HG02610 (cell line): ENCODE results near the gene GPC6.
"Not testable (repeated sequence)": the region's sequence is repeated elsewhere in the genome, so short reads cannot be mapped to it uniquely, and the experiment has no call there.

Source experiments
- ATAC-seq: cut with Tn5 transposase; IDR thresholded peaks from one replicate; pipeline ENCODE4 v1.9.1; 2021; ENCODE audit warnings: mild to moderate bottlenecking, moderate library complexity; ENCODE audit not compliant: unreplicated experiment

Gene GPC6

DNA sequence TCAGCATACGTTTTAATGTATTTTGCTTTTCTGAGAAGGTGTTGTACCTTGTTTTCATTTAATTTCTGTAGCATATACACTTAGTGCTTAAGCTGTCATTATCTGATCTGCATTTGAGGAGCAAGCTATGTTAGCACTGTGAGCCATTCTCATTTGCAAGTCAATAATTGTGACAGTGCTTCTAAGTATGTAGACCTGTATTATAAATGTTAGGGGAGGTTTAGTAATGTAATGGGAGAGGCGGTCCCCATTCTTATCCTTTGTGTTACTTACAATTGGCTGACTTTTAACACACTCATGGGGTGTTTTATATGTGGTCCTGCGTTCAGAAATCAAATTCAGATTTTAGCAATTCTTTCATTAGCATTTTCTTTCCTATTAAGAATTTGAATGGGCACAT is 90.2 kb downstream of the GPC6 start:
- ATAC-seq = no peak

GRCh38 chr13:93318534-93319254 is 92.1 kb downstream of the GPC6 start:
- ATAC-seq = no peak

- ATAC-seq = no peak
Measured at GRCh38 chr13:93320942-93321341, 94.3 kb downstream of the GPC6 start.

- not testable (repeated sequence) for ATAC-seq
Measured at GRCh38 chr13:93323880-93324279, 97.3 kb downstream of the GPC6 start.

DNA sequence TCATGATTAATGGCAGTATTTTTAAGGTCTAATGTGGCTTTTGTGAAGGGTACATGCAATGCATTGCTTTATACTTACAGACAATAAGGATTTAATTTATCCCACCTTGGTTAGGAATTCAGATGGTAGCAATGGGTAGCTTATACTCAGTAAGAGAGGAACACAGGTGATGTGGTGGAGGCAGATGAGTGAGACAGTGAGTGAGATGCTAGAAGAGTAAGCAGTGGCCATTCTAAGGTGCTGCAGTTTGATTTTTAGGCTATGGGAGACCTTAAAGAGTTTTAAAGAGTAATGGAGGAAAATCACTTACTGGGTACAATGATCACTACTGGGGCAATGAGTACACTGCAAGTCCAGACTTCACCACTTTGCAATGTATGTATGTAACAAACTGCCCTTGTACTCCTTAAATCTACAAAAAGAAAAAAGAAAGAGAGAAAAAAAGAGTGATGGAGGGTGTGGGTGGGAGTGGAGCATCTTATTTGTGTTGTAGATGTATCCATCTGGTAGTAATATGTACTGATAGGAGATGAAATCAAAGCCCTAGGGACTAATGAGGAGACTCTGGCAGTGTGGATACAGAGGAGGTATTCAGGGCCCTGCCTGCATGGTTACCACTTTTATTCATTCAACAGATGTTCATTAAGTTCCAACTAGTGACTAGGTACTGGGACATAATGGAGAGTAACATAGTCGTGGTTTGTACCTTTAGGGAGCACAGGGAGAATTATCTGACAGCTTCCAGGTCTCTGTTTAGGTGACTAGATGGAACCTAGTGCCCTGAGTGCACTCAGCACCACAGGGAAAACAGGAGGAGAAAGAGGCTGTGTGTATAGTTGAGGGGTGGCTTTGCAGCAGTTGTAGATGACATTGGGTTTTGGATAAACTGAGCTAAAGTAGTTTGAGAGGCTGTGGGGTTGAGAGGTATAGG is 99.0 kb downstream of the GPC6 start:
- no peak for ATAC-seq

DNA sequence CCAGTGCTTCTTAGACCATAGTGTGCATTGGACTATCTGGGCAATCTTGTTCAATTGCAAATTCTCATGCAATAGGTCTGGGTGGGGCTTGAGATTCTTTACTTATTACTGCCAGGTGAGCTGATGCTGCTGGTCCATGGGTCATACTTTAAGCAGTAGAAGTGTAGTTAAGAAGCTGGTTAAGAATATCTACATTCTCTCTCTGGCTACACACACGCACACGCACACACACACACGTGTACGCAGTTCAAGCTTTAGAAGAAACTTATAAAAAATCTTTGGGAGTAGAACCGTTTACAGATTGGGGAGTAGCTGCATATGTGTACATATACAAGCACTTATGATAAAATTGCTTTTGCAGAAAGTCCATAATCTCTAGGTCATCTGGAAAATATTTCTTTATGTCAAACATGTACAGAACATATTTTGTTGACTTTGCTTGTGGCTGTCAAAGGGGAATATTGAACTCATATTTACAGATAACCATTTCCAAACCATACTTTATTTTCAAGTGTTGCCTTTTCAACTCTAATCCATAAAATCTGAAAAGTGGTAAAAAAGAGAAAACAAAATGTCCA is 99.7 kb downstream of the GPC6 start:
- ATAC-seq = no peak

DNA sequence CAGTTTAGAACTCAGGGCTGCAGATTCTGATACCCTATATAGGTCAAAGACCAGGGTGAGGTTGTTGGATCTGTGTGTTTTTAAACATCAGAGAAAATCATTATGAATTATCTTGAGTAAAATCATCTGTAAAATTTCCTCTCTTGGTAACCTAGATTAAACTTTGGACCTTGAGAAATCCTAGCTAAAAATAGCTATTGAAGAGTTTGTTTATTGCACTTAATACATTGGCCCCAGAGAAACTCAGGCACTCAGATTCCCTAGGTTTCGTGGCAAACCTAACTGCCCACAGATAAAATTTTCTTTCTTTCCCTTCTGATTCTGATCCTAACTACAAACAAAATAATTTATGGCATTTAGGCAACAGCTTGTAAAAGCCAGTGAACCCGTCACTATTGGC is 102.3 kb downstream of the GPC6 start:
- no peak for ATAC-seq

- ATAC-seq = no peak
Measured at GRCh38 chr13:93336728-93337127, 110.1 kb downstream of the GPC6 start.

GRCh38 chr13:93338030-93338429 is 111.4 kb downstream of the GPC6 start:
- ATAC-seq = no peak

DNA sequence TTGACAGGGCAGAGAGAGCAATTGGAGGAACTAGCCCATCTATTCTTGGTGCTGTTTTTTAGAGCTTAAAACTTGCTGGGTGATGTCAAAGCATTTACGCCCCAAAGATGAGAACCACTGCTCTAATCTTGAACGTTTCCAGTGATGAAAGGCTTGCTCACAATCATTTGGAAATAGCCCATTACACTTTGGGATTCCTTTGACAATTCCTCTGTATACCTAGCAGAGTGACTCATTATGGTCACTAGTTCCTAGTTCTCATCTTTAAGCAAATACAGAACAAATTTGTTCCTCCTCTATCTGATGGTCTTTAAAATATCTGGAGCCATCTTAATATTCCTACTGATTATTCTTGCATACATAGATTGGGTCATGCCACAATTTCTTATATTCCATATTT is 112.3 kb downstream of the GPC6 start:
- ATAC-seq = no peak

- ATAC-seq = no peak
Measured at GRCh38 chr13:93339550-93339949, 112.9 kb downstream of the GPC6 start.

DNA sequence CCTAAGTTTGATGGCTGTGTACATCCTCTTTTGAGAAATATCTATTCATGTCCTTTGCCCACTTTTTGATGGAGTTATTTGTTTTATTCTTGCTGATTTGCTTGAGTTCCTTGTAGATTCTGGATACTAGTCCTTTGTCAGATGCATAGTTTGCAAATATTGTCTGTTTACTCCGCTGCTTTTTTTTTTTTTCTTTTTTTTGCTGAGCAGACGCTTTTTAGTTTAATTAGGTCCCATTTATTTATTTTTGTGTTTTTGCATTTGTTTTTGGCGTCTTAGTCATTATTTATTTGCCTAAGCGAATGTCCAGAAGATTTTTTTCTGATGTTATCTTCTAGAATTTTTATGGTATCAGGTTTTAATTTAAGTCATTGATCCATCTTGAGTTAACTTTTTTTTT is 114.9 kb downstream of the GPC6 start:
- ATAC-seq = no peak

GRCh38 chr13:93343097-93343496 is 116.5 kb downstream of the GPC6 start:
- ATAC-seq = no peak

DNA sequence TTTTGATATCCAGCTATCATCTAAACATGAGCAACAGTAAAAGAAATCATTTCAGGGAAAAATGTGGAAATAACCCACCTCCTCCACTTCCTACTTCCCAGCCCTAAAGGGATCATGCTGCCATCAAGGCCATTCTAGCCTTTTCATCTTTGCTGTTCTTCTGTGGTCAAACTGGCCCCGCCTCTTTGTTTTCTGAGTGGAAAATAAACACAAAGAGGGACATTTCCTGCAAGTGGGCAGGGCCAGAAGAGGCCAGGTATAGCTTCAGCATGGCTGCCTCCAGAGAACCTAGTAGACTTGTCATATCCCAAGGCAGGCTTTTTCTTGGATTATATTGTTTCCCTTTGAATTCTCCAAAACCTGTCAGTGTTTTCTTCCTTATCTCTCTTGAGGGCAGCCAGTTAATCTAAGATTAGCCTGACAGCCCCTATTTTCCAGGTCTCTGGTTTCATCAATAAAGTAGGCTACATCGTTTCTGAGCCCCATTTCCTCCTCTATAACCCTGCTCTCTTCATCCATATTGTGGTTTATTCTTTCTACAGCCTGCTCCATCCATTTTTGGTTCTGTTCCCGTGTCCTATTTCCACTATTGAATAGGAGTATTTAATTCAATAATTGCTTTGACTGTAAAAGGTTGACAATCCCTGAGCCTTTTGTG is 117.6 kb downstream of the GPC6 start:
- no peak for ATAC-seq

DNA sequence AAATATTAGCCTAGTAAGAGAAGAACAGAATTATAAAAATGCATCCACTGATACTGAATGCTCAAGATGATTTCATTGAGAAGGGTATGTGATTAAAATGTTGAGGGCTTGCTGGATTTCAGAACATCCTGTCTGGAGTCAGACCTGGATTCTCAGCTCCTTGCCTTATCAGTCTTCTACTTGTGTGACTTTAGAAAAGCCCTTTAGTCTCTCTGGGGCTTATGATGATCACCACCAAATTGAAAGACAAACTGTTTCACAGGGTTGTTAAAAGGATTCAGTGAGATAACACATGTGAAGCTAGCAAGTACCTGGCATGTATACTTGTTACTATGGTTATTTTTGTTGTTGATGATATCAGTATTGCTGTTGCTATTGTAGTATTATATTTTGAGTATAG is 118.4 kb downstream of the GPC6 start:
- ATAC-seq = no peak

GRCh38 chr13:93345770-93346169 is 119.2 kb downstream of the GPC6 start:
- no peak for ATAC-seq

DNA sequence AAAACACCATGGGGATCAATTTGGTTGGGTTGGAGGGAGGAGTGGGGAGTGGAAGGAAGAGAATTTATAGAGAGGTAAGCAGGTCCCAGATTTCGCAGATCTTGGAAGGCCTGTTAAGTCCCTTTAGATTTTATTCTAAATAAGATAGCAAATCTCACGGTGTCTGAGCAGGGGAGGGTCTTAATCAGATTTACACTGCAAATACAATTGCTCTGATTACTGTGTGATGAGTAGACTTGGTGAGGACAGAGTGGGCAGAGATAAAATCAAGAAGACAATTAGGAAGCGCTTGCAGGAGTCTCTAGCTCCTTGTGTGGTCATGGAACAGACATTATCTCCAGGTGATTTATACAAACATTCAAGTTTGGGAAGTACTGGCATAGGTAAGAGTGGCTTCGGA is 126.0 kb downstream of the GPC6 start:
- ATAC-seq = no peak

DNA sequence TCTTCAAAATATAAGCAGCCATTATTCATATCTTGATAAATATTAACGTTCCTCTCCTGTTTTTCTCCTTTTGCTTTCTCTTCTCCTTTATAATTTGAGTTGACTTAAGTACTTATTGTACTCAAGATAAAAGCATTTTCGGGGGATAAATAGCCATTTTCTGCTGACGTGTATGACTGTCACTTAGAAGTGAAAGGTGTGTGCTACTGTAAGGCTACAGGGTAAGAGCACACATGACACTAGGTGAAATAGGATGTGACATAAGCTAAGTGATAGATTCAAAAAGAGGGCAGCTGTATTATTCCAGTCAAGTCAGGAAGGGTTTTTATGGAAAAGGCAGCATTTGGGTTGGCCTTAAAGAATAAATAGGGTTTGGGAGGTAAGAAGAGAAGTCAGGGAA is 128.5 kb downstream of the GPC6 start:
- no peak for ATAC-seq

- no peak for ATAC-seq
Measured at GRCh38 chr13:93356469-93356868, 129.9 kb downstream of the GPC6 start.

DNA sequence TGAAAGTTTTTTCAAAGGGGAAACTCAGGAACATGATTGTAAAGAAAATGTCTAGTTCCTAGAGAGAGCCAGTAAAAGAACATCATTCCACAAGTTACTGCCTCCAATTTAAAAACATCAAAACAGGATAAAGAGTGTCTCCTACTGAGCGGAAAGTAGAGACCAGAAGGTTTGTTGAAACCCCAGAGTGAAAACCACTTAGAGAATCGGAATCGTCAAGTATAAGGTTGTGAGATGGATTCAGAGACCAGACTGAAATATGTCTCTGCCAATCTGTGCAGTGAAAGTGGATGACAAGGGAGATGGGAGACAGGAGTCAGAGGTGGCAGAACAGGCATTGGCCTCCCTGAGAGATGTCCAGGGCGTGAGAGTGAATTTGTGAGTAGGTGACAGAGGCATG is 133.4 kb downstream of the GPC6 start:
- ATAC-seq = no peak

GRCh38 chr13:93361703-93362102 is 135.1 kb downstream of the GPC6 start:
- no peak for ATAC-seq
